GM18502 (cell line): ENCODE results near the gene MMAB.

ENCODE experiments used
- ATAC-seq: cut with Tn5 transposase; IDR thresholded peaks from one replicate; pipeline ENCODE4 v1.9.1; 2021; ENCODE audit warnings: mild to moderate bottlenecking; ENCODE audit not compliant: unreplicated experiment, poor library complexity

MMAB gene

DNA sequence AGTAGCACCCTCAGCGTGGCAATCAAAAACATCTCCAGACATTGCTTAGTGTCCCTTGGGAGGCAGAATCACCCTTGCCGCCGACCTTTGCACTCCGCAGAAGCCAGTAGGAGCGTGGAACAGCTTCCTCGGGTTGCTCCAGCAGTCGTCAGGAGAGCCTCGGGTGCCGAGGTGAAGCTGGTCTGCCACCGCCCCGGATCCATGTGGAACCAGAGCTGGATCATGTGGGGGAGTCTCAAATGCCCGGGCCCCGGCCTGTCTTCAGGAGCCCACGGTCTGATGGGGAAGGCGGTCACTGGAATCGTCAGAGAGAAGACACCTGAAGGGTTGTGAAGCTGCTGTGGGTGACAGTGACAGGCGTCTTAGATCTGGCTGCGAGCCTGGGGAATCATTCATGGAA, 14.6 kb upstream of the MMAB start:
- ATAC-seq: no peak

DNA sequence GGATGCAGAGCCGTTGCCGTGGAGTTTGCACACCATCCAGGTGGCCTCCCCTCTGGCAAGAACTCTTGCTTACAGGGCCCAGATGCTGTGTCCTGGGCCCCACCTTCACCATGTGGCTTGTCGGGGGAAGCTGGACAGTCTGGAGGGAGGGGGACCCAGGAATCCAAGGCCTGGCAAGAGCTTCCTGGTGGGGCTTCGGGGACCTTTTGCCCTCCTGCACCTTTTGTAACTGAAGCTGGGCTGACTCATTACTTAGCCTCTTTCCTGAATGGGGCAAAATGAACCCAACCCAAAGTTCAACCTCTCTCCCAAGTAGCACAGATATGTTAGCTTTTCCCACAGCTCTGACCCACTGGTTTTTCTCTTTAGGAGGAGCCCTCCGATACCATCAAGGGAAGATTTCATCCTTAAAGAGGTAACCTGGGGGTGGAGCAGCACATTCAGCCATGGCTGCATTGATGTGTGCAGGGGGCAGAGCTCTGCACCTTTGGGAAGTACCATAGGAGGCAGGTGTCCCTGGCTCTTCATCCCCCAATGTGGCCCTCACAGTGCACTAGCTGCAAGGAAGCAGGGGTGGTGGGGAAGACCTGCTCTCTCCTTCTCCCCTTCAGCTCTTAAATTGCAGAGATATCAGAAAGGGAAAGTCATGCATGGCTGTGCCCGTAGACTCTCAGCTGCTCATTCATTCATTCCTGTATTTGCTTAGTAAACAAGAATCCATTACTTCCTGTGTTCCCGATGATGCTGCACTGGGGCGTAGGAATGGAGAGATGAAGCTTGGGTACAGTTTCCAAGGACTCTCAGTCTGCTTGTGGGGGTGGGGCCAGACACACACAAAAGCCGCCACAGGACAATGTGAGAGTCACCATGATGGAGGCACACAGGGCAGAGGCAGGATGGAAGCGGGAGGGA, 13.3 kb upstream of the MMAB start:
- ATAC-seq: no peak

DNA sequence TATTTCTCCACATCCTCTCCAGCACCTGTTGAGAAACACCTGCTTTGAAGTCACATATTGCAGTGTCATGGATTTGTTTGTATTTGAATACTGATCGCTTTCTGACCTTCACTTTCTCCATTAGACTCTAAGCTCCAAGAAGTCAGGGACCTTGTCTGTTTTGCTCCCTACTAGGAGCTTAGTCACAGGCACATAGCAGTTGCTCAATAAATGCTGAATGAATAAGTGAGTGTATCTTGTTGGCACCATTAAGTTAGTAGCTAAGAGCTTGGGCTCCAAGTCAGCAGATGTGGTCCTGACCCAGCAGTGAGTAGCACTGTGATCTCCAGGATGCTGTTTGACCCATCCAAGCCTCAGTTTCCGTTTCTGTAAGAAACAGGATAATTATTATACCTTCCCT, 10.4 kb upstream of the MMAB start:
- ATAC-seq: no peak

DNA sequence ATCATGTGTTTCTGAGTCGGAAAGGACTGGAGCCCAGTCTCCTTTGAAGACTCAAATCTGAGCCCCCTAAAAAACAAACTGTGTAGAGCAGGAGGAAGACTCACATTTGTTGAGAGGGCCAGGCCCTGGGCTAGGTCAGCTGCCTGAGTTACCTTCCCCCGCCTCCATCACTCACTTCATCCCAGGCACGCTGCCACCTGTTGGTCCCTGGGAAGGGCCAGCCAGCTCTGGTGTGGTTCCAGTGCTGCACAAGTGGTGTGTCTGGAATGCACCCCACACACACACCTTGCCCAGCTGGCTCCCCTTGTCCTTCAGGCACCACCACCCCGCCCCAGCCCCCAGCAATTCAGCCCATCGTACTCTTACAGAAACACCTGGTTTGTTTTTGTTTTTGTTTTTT, 9.3 kb upstream of the MMAB start:
- ATAC-seq: no peak

DNA sequence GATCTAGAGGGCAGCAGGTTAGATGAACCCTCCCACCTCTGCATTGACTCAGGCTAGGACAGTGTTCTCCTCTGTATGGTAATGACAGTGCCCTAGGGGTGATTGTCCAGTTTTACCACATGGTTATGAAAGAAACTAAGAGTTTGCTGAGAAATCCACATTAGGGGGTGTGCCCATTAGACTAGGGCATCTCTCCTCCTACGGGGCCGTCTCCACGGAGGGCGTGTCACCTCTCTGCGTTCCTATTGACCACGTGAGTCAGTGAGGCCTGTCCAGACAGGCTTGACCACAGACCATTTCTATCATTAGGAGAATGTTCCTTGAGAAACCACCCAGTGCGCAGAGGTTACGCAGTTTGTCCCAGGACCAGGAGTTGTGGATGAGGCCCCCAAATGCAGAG, 8.6 kb upstream of the MMAB start:
- no peak for ATAC-seq

DNA sequence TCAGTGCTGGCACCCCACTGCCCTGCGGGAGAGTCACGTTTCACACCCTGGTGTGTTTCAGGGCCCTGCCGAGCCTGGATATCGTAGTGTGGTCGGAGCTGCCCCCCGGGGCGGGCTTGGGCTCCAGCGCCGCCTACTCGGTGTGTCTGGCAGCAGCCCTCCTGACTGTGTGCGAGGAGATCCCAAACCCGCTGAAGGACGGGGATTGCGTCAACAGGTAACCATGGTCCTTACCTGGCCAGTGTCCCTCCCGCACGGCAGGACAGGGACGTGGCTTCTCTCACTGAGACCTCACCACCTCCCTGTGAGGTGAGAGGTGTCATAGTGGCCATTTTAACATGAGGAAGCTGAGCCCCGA, 8.0 kb upstream of the MMAB start:
- no peak for ATAC-seq

DNA sequence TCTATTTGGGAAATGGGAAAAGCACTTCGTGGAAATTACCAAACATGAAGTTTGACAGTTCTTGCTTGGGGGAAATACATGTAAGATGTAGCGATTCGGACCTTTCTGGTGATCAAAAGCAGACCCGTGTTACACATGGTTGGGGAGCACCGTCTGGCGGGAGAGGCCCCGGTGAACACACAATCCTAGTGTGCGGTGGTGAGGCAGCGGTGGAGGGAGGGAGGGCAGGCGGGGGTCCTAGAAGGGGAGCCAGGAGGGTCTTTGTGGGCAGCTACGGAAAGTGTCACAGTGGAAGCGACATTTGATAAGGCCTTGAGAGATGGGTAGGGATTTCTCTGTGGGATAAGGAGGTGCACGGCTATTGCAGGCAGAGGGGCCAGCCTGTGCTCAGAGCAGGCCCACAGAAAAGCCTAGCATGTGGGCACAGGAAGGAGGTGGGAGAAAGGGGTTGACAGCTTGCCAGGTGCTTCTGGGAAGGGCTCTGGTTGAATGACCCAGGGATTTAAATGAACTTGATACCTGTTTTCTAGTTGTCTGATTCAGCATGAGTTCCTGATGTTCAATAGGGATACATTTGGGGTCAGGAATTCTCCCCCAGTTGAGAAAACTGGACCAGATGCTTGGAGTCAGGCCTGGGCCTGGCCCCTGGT, 7.5 kb upstream of the MMAB start:
- ATAC-seq: no peak

DNA sequence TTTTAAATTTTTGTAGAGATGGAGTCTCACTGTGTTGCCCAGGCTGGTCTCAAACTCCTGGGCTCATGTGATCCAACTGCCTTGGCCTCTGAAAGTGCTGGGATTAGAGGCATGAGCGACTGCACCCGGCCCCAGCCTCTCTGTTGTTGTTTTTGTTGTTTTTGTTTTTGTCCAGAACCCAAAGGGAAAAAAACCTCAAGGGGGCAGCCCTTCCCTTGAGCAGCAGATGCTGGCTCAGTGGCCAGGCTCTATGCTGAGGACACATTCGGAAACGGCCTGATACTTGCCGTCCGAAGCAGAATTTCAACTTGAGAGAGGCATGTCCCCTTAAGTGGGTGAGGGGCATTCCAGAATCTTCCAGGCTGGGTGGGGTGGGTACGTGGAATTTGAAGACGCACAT, 7.0 kb upstream of the MMAB start:
- no peak for ATAC-seq

DNA sequence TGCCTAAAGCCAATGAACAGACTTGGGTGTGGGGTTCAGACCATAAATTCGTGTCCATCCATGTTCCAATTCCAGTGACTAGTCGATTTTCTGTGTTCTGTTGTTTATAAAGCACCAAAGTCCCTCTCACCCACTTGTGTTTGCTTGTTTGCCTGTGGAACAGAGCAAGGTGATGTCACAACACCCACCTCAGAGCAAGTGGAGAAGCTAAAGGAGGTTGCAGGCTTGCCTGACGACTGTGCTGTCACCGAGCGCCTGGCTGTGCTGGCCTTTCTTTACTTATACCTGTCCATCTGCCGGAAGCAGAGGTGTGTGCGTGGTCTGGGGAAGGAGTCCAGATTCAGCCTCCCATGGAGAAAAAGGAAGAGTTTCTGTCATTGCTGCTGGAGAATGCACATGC, 6.3 kb upstream of the MMAB start:
- no peak for ATAC-seq

DNA sequence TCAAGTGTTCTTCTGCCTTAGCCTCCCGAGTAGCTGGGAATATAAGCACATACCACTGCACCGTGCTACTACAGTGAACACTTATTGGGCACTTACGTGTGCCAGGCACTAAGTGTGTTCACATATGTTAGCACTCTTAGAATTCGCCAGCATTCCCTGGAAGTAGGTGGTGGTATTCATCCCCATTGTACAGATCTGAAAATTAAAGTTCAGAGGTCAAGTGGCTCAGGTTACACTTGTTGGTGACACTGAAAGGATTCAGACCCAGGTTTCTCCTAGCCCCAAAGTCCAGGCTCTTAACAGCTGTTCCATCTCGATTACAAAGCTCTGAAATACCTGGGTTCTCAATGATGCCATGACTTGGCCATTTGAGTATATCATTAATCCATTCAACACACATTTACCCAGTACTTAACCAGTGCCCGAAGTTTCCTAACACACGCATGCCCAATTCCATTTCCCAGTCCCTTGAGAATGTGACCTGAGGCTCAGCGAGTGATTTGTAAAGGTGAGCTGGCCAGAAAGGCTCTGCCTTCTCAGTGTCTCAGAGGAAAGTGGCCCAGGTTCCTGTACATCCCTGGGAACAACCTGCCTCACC, 5.1 kb upstream of the MMAB start:
- ATAC-seq: no peak

DNA sequence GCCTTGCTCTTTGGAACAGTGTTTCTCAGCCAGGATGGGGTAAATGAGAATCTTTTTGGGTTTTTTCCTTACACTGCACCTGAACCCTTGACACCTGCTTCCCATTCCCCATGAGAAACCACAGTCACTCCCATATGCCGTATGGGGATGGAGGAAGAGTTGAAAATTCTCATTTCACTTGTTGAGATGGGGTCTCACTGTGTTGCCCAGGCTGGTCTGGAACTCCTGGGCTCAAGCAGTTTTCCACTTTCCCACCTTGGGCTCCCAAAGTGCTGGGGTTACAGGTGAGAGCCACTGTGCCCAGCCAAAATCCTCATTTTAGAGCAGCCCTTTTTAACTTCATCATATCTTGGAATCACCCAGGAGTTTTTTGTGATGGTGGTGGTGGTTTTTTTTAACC, 4.0 kb upstream of the MMAB start:
- ATAC-seq: no peak

DNA sequence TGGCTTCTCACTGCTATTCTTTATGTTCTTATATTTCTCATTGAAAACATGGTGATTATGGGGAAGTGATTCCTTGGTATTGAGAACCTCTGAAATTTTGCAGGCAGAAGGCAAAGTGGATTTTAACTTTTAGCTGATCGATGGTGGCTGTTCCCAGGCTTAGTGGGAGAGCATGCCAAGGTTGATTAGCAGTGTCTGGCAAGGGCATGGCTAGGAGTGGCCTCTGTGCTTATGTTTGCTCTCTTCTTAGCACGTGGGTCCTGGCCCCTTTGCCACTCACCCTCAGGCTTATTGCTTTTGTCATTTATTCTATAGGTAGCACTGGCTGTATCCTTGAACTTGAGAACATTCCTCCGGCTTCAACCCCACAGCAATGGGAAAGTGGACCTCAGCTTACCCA, 2.4 kb upstream of the MMAB start:
- no peak for ATAC-seq

DNA sequence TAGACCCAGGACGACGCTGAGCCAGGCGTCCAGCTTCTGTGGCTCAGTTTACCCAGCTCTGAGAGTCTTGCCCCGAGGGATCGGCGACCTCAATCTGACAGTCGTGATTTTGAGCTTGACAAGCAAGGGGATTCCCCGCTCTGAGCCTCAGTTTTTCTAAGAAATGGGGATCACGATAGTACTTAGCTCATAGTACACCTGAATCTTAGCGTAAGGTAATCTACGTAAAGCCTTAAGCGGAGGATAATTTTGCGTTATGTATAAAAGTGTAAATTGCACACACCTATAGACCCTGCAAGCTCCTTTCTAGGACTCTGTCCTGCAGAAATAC, 575 bp upstream of the MMAB start:
- no peak for ATAC-seq

DNA sequence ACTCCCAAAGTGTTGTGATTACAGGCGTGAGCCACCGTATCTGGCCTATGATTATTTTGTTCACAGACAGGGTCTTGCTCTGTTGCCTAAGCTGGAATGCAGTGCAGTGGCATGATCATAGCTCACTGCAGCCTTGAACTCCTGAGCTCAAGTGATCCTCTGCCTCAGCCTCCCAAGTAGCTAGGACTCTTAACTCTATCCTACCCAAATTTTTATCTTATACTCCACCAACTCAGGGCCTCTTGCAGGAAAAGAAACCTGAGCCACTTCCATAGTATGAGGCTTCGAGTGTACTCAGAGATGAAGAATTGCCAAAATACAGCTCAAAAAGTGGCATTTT, 828 bp downstream of the MMAB start:
- no peak for ATAC-seq

DNA sequence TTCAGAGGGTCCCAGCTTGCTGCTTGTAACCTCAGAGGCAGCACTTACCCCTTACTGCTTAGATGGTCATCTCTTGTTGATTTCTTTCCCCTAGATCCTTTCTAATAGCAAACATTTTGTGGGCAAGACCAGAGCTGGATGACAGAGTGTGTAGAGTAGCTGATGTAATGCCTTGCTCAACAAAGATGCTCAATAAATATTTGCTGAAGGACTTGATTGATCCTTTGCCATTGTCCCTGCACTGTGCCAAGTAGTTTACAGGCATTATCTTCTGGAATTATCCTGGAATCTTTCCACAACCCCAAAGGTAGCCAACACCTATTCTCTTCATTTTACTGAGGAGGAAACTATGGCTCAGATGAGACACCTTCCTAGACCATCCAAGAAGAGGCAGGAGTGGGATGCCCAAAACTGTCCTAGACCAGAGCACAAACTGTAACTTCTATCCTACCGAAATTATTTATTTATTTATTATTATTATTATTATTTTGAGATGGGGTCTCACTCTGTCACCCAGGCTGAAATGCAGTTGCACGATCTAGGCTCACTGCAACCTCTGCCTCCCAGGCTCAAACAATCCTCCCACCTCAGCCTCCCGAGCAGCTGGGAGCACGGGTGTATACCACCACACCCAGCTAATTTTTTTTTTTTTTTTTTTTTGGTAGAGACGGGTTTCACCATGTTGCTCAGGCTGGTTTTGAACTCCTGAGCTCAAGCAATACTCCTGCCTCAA, 1.4 kb downstream of the MMAB start:
- ATAC-seq: no peak

DNA sequence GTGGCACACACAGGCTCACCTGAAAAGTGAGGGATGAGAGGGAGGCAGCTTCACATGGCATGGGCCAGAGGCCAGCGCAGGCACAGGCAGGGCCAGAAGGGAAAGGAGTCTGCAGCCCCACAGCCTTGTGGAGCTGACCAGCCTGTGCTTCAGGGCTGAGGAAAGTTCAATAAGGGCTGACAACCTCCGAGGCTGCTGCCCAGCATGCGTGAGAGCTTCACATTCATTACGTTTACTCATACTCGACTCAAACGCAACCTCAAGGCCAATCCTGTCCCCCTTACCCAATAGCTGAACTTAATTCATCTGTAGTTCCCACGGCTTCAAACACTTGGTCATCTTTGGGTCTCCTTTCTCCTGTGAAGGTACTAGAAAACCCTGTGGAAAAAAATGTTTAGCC, 4.8 kb downstream of the MMAB start:
- no peak for ATAC-seq

DNA sequence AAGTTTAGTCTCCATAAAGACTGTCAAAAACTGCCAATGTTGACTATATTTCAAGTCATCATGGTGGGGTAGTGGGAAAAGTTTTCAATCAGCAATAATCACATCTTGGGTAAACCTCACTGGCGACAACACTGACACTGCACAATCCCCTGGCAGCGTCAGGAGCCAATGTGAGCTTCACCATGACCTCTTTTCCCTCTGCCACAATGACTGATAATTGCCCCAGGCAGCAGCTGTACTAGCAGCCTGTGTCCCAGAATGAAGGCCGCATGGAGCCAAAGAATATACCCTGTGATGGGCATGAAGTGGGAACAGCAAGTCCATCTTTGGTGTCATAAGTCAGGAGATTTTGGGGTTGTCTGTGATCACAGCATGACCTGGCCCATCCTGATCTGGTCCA, 5.3 kb downstream of the MMAB start:
- no peak for ATAC-seq

DNA sequence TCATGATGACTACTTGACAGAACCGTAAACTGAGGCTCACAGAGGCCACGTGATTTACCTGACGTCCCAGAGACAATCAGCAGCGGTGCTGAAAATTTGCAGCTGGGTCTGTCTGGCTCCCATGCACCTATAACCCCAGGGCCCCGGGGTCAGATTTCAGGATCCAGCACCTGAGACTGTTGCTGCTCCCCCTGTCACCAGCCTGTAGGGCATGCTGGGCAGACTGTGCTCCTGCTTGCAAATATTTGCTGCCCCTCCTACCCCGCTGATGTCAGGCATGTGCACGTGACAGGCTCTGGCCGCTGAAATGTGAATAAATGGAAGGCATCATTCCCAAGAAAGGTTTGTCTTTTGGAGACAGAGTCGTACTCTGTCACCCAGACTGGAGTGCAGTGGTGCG, 6.0 kb downstream of the MMAB start:
- no peak for ATAC-seq

DNA sequence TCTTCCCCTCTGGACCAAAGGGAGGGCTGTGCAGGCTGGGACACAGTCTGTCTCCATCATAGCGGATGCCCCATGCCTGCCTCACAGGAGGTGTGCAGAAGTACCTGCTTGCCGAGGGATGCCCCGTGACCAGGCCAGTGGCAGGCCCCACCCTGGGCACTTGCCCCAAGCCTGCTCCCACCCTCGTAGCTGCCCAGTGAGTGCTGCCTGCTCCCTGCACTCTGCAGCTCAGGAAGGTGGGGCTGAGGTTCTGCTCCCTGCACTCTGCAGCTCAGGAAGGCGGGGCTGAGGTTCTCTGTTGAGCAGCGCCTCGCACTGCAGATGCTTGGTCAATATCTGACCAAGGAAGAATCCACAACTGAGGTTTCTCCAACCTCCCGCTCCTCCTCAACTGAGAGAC, 6.9 kb downstream of the MMAB start:
- ATAC-seq: no peak

DNA sequence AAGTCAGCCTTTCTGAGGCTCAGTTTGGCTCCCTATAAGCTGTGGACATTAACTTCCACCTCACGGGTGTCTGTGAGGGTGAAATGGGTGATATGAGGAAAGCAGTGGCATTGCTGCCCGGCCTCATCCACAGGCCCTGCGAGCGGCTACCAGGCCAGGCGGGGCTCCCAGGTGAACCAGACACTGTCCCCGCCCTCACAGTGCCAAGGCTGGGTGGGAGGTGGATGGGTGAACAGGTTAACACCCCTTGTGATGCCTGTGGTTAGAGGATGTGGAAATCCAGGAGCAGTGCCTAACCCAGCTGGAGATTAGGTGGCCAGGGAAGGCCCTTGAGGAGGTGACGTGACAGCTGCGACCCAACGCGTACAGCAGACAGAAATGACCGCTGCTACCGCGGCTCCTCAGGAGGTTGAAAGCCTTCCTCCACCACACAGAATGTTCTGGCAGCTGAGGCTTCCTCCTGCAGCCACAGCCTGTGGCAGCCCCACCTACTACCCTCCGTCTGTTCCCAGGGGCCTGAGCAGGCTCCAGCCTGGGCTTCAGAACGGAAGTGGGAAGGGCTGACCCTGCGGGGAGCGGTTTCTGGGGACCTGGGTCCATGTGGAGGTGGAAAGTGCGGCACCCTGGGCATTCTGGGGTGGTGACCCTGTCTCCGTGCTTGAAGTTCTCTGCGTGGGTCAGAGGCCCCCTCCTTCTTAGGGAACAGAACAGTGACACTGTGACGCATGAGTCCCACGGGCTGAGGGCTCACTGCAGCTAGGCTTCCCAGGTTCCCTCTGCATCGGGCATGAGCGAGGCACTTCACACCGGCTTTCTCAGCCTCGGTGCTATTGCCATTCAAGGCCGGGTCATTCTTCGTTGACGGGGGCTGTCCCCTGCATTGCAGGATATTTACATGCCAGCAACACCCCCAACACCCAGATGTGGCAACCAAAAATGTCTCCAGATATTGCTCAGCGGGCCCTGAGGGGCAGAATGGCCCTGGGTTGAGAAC, 9.7 kb downstream of the MMAB start:
- no peak for ATAC-seq
